GM18519 (cell line): ENCODE measurements around the gene PPP2R2D.
"Not testable (repeated sequence)": the region's sequence is repeated elsewhere in the genome, so short reads cannot be mapped to it uniquely, and the experiment has no call there.

Experiments used
- ATAC-seq: cut with Tn5 transposase; IDR thresholded peaks from one replicate; pipeline ENCODE4 v1.9.1; 2021; ENCODE audit warnings: mild to moderate bottlenecking, moderate library complexity; ENCODE audit not compliant: unreplicated experiment, low FRiP score

Gene PPP2R2D

DNA sequence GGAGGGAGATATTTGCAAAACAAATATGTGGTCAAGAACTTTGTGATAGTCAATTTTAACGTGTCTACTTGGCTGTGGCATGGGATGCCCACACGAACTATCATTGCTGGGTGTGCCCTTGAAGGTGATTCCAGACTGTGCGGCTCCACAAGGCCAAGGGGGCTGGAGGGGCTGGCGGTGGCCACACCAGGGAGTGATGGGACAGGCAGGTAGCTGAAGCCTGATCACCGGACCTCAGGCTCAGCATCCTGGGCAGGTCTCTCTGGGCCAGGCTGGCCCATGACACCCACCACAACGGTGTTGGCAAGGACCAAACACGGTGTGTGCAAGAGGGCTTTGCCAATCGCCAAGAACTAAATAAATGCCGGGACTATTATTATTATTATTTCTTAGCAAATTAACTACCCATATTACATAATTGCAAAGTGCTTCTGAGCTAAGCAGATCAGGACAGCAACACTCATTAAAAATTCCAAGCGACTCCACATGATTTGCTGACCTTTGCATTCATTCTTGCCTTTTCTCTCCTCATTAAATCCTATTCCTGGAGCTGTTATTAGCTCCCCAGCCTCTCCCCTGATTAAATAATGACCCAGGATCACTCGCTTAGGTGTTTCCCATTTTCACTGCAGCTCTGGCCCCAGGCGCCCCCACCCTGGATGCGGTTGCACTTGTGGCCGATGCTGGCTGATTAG, 35.4 kb upstream of the PPP2R2D start:
- ATAC-seq, result no peak

- ATAC-seq, result no peak
Observed at GRCh38 chr10:131866673-131867072, 34.1 kb upstream of the PPP2R2D start.

DNA sequence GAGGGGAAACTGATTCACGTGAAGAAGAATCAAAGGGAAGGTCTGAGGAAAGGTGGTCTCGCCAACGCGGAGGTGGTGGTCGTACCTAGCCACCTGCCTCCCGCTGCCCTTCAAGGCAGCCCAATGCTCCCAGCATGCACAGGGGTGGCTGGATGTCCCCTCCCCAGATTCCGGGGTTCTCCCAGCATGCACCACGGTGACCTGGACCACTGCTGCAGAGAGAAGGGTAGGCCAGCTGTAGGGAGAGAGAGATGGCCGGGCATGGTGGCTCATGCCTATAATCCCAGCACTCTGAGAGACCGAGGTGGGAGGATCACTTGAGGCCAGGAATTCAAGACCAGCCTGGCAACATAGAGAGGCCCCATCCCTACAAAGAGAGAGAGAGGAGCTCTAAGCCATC, 32.4 kb upstream of the PPP2R2D start:
- ATAC-seq, result no peak

GRCh38 chr10:131869344-131869743, 31.5 kb upstream of the PPP2R2D start:
- no peak for ATAC-seq

DNA sequence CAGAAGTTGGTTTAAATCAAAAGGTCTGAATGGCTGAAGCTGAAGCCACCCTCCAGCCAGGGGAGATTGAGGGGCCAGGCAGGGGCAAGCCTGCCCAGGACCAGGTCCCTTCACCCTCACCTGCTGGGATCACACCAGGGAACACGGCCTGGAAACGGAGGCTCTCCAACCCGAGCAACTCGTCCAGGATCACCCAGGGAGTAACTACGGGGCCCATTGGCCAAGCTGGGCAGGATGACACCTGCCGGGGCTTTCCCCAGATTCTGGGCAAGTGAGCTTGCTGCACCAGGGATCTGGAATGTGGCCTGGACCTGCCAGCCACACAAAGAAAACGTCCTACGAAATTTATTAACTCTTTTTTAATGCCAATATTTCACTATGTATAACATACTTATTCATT, 30.4 kb upstream of the PPP2R2D start:
- ATAC-seq, result no peak

DNA sequence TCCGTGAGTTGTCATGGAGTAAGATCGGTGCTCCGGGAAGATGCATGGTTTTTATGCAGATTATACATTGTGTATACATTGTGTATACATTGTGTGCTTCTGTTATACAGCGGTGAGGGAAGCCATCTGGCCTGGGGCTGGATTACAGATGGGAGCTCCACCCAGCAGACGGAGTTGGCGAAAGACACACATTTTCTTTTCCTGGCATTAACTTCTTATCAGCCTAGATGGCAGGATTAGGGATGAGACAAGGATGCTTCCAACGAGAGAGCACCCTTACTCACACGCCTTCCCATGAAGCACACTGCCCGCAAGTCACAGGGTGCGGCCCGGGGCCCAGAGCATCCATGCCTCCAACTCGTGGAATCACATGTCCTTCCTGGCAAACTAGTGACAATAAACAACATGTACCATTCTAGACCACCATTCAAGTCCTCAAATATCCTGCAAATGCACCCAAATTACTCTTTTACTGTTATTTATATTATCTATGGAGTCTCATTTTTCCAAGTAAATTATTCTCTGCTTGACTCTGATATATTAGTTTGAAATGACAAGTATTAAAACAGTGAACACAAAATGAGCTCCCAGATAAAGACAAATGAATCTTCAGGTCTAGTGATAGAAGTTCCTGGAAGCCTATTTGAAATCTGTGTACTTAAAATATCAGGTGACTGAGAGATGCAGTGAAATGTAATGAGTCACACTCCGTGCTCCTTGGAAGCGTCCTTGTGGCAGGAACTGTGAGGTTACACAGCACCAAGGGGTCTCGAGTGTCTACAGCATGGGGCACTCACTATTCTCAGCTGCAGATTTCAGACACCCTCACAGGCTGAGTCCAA, 29.8 kb upstream of the PPP2R2D start:
- no peak for ATAC-seq

DNA sequence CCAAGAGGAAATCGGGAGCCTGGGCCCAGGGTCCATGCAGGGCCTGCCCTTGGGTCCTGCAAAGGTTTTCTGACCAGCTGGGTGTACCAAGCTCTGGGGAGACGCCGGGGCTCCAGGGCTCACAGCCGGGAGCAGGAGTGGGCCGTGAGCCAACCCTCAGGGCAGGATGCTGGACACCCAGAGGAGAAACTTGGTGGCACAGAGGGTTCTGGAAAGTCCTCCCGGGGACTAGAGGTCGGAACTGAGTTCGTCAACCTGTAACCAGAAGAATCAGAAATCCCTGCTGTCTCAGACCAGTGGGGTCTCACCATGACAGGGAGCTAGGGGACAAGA, 29.2 kb upstream of the PPP2R2D start:
- no peak for ATAC-seq

- no peak for ATAC-seq
Observed at GRCh38 chr10:131872011-131872826, 28.6 kb upstream of the PPP2R2D start.

DNA sequence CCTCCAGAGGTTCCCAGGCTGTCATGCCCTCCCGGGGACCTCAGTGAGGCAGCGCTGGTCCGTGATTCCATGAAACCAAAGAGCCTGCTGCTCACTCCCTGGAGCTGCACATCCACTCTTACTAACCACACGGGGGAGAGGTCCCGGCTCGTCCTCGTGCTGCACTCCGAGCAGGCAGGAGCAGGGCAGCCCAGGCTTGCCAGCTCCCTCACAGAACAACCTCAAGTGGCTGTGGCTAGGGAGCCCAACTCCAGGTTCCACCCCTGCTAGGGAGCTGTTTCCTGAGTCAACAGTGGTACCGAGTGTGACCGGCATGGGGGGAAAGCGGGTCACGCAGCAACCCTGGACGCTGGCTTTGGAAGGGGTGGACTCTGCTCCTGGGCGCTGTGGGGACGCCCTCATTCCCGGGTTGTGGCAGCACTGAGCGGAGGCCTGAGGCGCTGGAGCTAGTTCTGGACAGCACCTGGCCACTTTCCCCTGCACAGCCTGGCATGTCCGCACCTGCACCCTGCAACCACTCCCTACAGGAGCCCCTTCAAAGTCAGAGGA, 27.9 kb upstream of the PPP2R2D start:
- ATAC-seq, result no peak

- peak; percentile 46 for ATAC-seq
Observed at GRCh38 chr10:131874991-131875451, 25.8 kb upstream of the PPP2R2D start.

- ATAC-seq, result no peak
Observed at GRCh38 chr10:131875501-131875900, 25.3 kb upstream of the PPP2R2D start.

- ATAC-seq, result no peak
Observed at GRCh38 chr10:131876017-131876416, 24.8 kb upstream of the PPP2R2D start.

GRCh38 chr10:131876508-131876907, 24.3 kb upstream of the PPP2R2D start:
- ATAC-seq, result no peak

GRCh38 chr10:131880016-131880590, 20.7 kb upstream of the PPP2R2D start:
- no peak for ATAC-seq

- ATAC-seq, result no peak
Observed at GRCh38 chr10:131881104-131881880, 19.5 kb upstream of the PPP2R2D start.

DNA sequence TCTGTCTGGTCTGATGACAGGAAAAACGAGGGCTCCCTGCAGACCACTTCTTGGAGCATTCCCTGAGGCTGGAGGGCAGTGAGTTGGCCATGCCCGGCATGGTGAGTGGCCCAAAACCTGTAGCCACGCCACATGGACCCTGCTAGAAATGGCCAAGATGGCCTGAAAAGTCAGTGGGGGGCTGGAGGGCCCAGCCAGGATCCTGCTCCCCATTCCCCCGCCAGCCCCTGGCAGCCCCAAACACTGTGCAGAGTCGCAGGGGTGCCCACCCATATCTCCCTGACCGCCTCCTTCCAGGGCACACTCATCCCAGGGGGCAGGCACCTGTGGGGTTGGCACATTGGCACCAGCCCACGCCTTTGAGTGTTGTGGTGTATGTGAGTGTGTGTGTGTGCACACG, 18.7 kb upstream of the PPP2R2D start:
- ATAC-seq, result no peak

GRCh38 chr10:131882590-131883451, 18.0 kb upstream of the PPP2R2D start:
- ATAC-seq, result no peak

GRCh38 chr10:131883621-131884393, 17.0 kb upstream of the PPP2R2D start:
- not testable (repeated sequence) for ATAC-seq
